Activated CD4-positive, alpha-beta T cell treated with anti-CD3 and anti-CD28 coated beads, Interleukin-10, Interleukin-2, amounts not matched to agents 100 ng/mL and 50 ng/mL, durations not matched to agents 16 hours and 8 hours (primary cell): ENCODE results near the gene SSTR1.

Source experiments
- DNase-seq: peaks from one replicate; pipeline ENCODE4 v3.0.0-alpha.2; 2020

Gene SSTR1

DNA sequence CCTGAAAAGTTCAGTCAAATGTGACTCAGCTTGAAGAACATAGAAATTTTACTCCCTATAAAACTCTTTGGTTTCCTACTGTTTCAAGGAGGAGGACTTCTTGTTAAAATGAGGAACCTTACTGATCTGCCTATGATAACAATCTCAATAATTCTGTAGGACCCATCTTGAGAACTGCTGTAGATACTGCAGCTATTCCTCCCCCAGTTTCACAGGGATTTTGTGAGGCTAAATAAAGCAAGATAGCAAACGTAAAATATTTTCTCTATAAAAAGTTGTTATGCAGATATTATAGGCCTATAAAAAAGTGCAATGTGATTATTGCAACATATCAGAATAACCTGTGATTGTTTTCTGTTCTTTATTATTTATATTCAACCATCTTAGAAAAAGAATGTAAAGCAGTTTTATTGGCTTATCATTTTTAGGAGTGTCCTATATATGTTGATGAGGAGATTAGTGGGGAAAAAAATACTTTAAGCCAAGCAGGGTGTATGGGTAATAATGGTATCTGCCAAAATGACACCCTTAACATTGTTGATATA is 36.1 kb downstream of the SSTR1 start:
- no peak for DNase-seq

- DNase-seq, result no peak
These were observed 40.8 kb downstream of the SSTR1 start for GRCh38 chr14:38248321-38249028.

- no peak for DNase-seq
These were observed 42.6 kb downstream of the SSTR1 start for GRCh38 chr14:38250331-38250730.

DNA sequence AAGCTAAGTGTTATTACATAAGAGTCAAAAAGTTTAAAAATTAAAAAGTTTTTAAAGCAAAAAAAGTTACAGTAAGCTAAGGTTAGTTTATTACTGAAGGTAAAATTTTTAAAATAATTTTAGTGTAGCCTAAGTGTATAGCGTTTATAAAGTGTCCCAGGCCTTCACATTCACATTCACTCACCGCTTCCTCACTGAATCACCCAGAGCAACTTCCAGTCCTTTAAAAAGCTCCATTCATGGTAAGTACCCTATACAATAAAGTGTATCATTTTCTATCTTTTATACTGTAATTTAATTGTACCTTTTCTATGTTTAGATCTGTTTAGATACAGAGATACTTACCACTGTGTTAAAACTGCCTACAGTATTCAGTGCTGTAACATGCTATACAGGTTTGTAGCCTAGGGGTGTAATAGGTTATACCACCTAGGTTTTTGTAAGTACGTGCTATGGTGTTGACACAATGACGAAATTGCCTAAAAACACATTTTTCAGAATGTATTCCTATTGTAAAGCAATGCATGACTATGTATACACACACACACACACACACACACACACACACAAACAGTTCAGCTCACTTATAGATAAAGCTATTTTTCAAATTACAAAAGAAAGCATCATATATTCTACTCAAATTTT is 44.5 kb downstream of the SSTR1 start:
- DNase-seq, result no peak

- DNase-seq, result no peak
These were observed 46.0 kb downstream of the SSTR1 start for GRCh38 chr14:38253676-38254075.

- no peak for DNase-seq
These were observed 47.1 kb downstream of the SSTR1 start for GRCh38 chr14:38254571-38255407.

- DNase-seq, result no peak
These were observed 47.6 kb downstream of the SSTR1 start for GRCh38 chr14:38255408-38255672.

GRCh38 chr14:38255673-38256532 is 48.2 kb downstream of the SSTR1 start, which contains the start of gene CLEC14A:
CLEC14A (minus strand) TSS chr14:38256093; CDS start chr14:38256022, 71 bp downstream.
- peak; percentile 6 for DNase-seq

DNA sequence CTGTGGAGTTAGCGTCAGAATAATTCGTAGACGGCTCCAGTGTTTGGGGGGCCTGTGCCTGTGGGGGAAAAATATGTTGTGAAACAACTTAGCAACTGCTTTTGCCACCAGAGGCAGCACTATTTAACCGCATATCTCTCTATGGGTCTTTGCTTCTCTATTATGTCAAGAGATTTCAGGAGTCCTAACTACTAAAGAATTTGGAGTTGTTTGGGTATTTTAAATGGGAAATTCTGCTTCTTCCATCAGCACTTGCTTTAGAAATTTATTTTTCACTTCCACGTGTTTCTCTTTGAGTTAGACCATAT is 48.8 kb downstream of the SSTR1 start:
- DNase-seq, result no peak

- DNase-seq, result no peak
These were observed 49.8 kb downstream of the SSTR1 start for GRCh38 chr14:38257507-38257906.

- no peak for DNase-seq
These were observed 53.9 kb downstream of the SSTR1 start for GRCh38 chr14:38261620-38262019.
